ENCODE results near the gene TEX38.
"Not testable (repeated sequence)": the region's sequence is repeated elsewhere in the genome, so short reads cannot be mapped to it uniquely, and the experiment has no call there.

DNA sequence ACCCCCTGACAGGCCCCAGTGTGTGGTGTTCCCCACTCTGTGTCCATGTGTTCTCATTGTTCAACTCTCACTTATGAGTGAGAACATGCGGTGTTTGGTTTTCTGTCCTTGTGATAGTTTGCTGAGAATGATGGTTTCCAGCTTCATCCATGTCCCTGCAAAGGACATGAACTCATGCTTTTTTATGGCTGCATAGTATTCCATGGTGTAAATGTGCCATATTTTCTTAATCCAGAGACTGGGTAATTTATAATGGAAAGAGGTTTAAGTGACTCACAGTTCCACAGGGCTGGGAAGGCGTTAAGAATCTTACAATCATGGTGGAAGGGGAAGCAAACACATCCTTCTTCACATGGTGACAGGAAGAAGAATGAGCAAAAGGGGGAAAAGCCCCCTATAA, 17.0 kb upstream of the TEX38 start:
- TF ChIP-seq, protein P1, sequence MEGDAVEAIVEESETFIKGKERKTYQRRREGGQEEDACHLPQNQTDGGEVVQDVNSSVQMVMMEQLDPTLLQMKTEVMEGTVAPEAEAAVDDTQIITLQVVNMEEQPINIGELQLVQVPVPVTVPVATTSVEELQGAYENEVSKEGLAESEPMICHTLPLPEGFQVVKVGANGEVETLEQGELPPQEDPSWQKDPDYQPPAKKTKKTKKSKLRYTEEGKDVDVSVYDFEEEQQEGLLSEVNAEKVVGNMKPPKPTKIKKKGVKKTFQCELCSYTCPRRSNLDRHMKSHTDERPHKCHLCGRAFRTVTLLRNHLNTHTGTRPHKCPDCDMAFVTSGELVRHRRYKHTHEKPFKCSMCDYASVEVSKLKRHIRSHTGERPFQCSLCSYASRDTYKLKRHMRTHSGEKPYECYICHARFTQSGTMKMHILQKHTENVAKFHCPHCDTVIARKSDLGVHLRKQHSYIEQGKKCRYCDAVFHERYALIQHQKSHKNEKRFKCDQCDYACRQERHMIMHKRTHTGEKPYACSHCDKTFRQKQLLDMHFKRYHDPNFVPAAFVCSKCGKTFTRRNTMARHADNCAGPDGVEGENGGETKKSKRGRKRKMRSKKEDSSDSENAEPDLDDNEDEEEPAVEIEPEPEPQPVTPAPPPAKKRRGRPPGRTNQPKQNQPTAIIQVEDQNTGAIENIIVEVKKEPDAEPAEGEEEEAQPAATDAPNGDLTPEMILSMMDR (IDR thresholded peaks at IDR 0.05): not testable (repeated sequence)
- not testable (repeated sequence) for TF ChIP-seq POLR2A (IDR thresholded peaks at IDR 0.05)
